Vagina (tissue), 2 donors: ENCODE results near the gene NEK7. TPM values are rescaled to one million over a fixed set of nuclear protein-coding genes. Genes with fewer than 3 reads are reported as not detected.

ENCODE experiments used
- DNase-seq, 2 donors: peaks; one replicate each; pipeline ENCODE4 v3.0.0-alpha.2; 2017; ENCODE audit errors: extremely low spot score in 2 of 2
- H3K27ac ChIP-seq: fragments of 200-600 bp; sonication (generic); one replicate; pipeline ENCODE4 v1.5.1; 2019
- H3K27me3 ChIP-seq: fragments of 200-600 bp; sonication (generic); one replicate; pipeline ENCODE4 v1.5.1; 2019
- H3K36me3 ChIP-seq, 2 donors: fragments of 200-600 bp; sonication (generic); one replicate each; pipeline ENCODE4 v1.5.1; 2017 to 2019
- H3K4me1 ChIP-seq: fragments of 200-600 bp; sonication (generic); one replicate; pipeline ENCODE4 v1.5.1; 2019
- H3K4me3 ChIP-seq, 2 donors: fragments of 200-600 bp; sonication (generic); 1 replicate in 1 of 2; 2 replicates in 1 of 2; pipeline ENCODE4 v1.5.1; 2016 to 2019
- H3K9me3 ChIP-seq: fragments of 200-600 bp; sonication (generic); one replicate; pipeline ENCODE4 v1.5.1; 2019
- POLR2A ChIP-seq, 2 donors: fragments of 450-650 bp; IDR thresholded peaks; one replicate each; pipeline ENCODE4 v1.6.1; 2017; ENCODE audit warnings: antibody characterized with exemption in 2 of 2, mild to moderate bottlenecking in 2 of 2, moderate library complexity in 2 of 2
- POLR2AphosphoS5 ChIP-seq, 2 donors: sonication (generic); formaldehyde crosslinking; IDR thresholded peaks; one replicate each; pipeline ENCODE4 v1.9.0; 2017; ENCODE audit warnings: antibody characterized with exemption in 2 of 2, mild to moderate bottlenecking in 2 of 2, low read depth in 1 of 2; ENCODE audit not compliant: insufficient read depth in 1 of 2
- intact Hi-C: fragments of 100-400 bp; cut with DNase I; formaldehyde crosslinking; loops from one replicate; pipeline ENCODE4 v1.15.1; 2023
- total RNA-seq: library from RNA; depleted of rRNA; stranded (reverse); fragments of >200 nt; gene quantifications from one replicate; pipeline ENCODE4 v1.2.3, GENCODE V29; 2016
- TF ChIP-seq, protein P1 (sequence below), 3 experiments: fragments of 450-650 bp in 2 of 3; fragments of 200-600 bp in 1 of 3; sonication (generic) in 1 of 3; IDR thresholded peaks; one replicate each; pipeline ENCODE4 v1.5.1; 2017 to 2019; ENCODE audit warnings: antibody characterized with exemption in 3 of 3, mild to moderate bottlenecking in 2 of 3, moderate library complexity in 2 of 3

The NEK7 gene
- total RNA-seq, 1 donor from 2014 or later, result 99.4 TPM

DNA sequence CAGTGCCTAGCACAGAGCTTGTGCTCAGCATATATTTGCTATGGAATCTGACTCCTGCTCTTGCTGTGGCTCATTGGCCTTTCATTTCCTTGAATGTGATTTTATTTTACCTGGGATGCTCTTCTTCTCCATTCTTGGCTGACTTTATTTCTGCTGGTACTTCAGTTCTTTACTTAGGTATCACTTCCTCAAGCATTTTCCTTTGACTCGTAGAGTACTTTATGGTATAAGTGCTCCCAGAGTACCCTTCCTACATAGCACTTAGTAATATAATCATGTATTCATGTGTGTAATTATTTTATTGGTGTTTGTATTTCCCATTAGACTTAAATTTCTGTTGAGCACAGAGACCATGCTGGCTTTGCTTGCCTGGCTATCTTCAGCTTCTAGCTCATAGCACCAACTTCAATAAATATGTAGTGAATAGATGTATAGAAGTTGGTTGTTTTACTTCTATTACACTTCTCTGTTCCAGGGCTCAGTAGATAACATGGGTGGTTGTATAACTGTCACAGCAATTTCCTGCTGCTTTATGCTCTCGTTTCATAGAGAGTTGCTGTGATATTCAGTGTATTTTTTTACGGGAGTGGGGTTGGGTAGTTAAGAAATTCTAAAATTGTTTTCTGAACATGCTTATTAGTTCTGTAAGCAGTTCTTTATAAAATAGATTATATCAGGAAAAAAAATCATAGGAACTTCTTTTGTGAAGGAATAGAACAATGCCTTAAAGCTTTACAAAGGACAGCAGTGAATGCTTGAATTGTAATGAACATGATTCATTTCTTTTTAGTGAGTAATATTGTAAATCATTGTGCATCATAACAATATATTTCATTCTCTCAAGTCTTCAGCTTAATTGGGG lies 112.2 kb downstream of the NEK7 start:
- DNase-seq, result no peak
- H3K9me3 ChIP-seq, result no peaks in the 10 kb centered on the region
- H3K36me3 ChIP-seq, result peaks cover 0 to 9% of the 10 kb centered on the region in 2 donors
- intact Hi-C loops, result no loop called here
- H3K4me3 ChIP-seq, result no peak overlapping the region
- H3K27ac ChIP-seq, result no peak overlapping the region
- TF ChIP-seq, protein P1, sequence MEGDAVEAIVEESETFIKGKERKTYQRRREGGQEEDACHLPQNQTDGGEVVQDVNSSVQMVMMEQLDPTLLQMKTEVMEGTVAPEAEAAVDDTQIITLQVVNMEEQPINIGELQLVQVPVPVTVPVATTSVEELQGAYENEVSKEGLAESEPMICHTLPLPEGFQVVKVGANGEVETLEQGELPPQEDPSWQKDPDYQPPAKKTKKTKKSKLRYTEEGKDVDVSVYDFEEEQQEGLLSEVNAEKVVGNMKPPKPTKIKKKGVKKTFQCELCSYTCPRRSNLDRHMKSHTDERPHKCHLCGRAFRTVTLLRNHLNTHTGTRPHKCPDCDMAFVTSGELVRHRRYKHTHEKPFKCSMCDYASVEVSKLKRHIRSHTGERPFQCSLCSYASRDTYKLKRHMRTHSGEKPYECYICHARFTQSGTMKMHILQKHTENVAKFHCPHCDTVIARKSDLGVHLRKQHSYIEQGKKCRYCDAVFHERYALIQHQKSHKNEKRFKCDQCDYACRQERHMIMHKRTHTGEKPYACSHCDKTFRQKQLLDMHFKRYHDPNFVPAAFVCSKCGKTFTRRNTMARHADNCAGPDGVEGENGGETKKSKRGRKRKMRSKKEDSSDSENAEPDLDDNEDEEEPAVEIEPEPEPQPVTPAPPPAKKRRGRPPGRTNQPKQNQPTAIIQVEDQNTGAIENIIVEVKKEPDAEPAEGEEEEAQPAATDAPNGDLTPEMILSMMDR (IDR thresholded peaks at IDR 0.05), result no peak
- no peak for TF ChIP-seq POLR2A (IDR thresholded peaks at IDR 0.05)
- H3K27me3 ChIP-seq, result no peaks in the 10 kb centered on the region
- no peaks in the 10 kb centered on the region for H3K4me1 ChIP-seq

DNA sequence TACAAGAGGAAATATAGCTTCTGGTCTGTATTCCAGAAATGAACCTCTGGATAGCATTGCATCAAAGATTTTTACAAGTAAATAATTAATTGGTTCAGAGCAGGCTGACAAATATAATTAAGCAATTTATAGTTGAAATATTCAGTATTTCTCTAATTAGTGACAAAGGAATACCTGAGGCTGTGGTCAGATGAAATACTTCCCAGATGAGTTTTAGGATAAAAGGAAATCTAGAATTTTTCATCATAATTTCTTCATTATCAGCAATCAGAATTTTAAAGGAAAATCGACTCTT lies 112.8 kb downstream of the NEK7 start:
- Histone ChIP-seq H3K27me3 (no peaks in the 10 kb centered on the region), H3K9me3 (no peaks in the 10 kb centered on the region), H3K4me3 (no peak overlapping the region), H3K4me1 (no peaks in the 10 kb centered on the region), H3K36me3 (peaks cover 0 to 9% of the 10 kb centered on the region in 2 donors), H3K27ac (no peak overlapping the region)
- intact Hi-C loops, result no loop called here
- DNase-seq, result no peak
- TF ChIP-seq POLR2AphosphoS5 (IDR thresholded peaks at IDR 0.05; ENCODE audit: insufficient read depth in 1 of 2, low read depth in 1 of 2) (no peak), POLR2A (IDR thresholded peaks at IDR 0.05) (no peak)
- TF ChIP-seq, protein P1 (IDR thresholded peaks at IDR 0.05), result no peak

DNA sequence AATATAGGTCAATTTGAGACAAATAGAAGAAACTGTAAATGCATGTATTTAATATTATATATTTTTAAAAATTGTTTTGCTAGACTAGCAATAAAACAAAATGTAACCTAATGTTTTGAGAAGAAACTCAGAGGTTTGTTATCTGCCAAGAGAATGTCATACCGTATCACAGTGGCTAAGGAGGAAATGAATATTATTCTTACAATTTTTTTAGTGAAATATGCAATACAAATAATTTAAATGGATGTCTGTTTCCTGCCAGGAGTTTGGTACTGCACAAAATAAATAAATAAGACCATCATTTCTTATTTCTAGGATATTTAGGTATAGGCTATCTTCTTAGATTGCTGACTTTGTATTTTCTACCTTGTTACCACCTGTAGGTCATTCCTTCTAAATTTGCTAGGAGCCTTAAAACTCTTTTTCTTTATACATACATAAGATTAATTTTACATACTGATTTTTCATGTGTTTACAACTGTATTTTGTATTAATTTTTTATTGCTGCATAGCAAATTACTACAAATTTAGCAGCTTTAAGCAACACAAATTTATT lies 113.6 kb downstream of the NEK7 start:
- Histone ChIP-seq H3K36me3 (peaks cover 0 to 6% of the 10 kb centered on the region in 2 donors), H3K4me1 (no peaks in the 10 kb centered on the region), H3K27ac (no peak overlapping the region), H3K27me3 (no peaks in the 10 kb centered on the region), H3K9me3 (no peaks in the 10 kb centered on the region), H3K4me3 (no peak overlapping the region)
- no peak for DNase-seq
- intact Hi-C loops, result no loop called here
- TF ChIP-seq, protein P1 (IDR thresholded peaks at IDR 0.05), result no peak
- TF ChIP-seq POLR2A (IDR thresholded peaks at IDR 0.05), result no peak
- no peak for TF ChIP-seq POLR2AphosphoS5 (IDR thresholded peaks at IDR 0.05; ENCODE audit: insufficient read depth in 1 of 2, low read depth in 1 of 2)

DNA sequence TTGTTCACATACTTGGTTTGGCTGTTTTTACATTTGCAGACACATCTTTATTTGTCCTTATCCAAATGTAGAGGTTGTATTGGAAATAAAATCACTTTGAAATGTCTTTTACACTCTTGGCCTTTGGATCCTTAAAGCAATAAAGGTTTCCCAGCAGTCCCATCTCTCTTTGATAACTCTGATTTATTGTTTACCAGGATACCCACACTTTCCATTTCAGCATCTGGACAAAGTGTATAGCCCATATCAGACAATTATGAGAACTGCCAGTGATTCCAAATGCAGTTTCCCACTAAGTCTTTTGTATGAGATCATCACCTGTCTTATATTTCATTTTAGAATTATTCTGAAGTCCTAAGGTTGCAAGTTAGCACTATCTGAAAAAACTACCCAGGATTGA lies 114.7 kb downstream of the NEK7 start:
- TF ChIP-seq, protein P1 (IDR thresholded peaks at IDR 0.05), result no peak
- TF ChIP-seq POLR2AphosphoS5 (IDR thresholded peaks at IDR 0.05; ENCODE audit: insufficient read depth in 1 of 2, low read depth in 1 of 2), result no peak
- TF ChIP-seq POLR2A (IDR thresholded peaks at IDR 0.05), result no peak

DNA sequence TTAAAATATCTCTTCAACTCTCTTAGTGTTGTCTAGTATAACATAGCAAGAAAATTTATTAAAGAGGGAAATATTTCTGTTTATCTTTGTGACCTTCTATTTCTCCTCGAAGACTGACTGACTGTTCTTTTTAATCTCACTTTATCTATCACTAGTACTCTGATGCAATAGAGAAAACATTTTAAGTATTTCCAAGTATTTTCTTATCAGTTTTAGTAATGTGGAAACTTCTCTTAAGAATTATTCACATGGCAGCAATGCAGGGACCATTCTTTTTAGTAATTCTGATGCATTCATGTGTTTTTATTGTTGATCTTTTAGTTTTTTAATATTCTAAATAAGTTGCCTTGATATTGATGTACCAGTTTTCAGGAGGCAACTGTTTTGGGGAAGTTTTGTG lies 115.7 kb downstream of the NEK7 start:
- Histone ChIP-seq H3K36me3 (no peaks in the 10 kb centered on the region), H3K9me3 (no peaks in the 10 kb centered on the region), H3K4me1 (no peaks in the 10 kb centered on the region), H3K27me3 (no peaks in the 10 kb centered on the region), H3K4me3 (no peak overlapping the region), H3K27ac (no peak overlapping the region)
- intact Hi-C loops, result no loop called here
- no peak for DNase-seq
- no peak for TF ChIP-seq POLR2AphosphoS5 (IDR thresholded peaks at IDR 0.05; ENCODE audit: insufficient read depth in 1 of 2, low read depth in 1 of 2)
- TF ChIP-seq, protein P1 (IDR thresholded peaks at IDR 0.05), result no peak
- no peak for TF ChIP-seq POLR2A (IDR thresholded peaks at IDR 0.05)

More for the DNA sequence above, 114.7 kb downstream of the NEK7 start:
- H3K9me3 ChIP-seq, result no peaks in the 10 kb centered on the region
- no peak for DNase-seq
- no peak overlapping the region for H3K27ac ChIP-seq
- H3K4me3 ChIP-seq, result no peak overlapping the region
- H3K36me3 ChIP-seq, result peaks cover 0 to under 1% of the 10 kb centered on the region in 2 donors
- no peaks in the 10 kb centered on the region for H3K4me1 ChIP-seq
- intact Hi-C loops, result no loop called here
- H3K27me3 ChIP-seq, result no peaks in the 10 kb centered on the region
